Measurements from ENCODE around the gene CAPZA2.

Gene CAPZA2

DNA sequence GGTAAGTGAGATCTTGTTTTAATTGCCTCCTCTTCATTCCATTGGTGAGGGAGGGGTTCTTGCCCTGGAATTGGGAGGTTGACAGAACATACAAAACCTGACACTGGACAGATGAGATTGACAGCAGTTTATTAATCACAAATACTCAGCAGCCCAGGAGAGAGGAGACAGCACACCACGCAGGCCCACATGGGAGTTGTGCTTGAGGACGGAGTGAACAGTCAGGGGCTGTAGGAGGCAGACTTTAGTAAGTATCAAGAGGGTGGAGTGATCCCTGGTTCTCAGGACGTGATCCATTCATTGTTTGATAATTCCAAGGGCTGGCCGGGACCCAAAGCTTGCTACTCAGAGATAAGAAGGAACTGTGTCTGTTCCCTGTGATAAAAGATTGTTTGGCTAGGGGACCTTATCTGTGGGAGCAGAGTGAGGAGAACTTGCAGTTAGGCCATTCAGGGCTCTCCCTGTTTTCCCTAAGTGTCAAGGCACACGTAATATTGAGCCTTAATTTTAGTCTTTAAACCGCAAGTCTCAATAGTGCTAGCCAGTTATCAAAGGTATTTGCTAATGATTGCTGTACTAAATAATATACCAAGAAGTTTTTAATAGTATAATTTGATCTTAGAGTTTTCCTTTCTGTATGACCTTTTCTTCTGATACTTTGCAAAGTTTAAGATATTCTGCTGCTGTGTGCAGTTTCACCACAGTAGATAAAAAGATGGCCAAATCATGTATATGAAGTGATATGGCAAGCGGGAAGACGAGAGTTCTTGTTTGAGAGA lies 14.5 kb downstream of the CAPZA2 start:
- no peak for DNase-seq (ENCODE audit: low spot score)

DNA sequence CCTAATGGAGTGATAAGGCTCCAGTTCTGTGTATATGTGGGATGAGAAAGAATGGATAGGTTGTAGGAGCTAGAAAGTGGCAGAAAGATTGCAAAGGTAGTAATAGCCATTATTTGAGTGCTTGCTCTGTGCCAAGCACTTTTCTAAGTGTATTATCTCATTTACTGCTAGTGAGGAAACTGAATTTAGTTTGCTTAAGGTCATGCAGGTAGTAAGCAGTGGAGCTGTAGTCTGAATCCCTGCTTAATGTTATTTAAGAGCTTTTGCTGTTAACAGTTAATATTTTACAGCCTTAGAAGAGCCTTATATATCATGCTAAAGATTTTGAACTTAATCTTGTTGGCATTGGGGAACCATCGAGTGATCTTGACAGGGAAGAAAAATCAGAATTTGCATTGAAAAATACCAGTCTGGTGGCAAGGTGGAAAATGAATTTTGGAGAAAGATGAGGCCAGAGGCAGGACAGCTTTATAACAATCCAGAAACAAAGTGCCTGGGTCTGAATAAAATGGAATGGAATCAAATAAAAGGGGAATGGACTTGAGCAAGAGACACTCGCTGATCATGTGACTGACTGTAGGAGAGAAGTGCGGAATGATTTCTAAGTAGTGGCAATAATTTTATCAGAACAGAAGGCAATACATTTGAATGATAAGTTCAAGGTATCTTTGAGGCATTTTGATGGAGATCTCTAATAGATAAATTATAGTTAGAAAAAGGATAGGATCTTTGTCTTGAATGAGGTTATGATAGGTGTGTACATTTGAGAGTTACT lies 15.2 kb downstream of the CAPZA2 start:
- TF ChIP-seq, protein P1, sequence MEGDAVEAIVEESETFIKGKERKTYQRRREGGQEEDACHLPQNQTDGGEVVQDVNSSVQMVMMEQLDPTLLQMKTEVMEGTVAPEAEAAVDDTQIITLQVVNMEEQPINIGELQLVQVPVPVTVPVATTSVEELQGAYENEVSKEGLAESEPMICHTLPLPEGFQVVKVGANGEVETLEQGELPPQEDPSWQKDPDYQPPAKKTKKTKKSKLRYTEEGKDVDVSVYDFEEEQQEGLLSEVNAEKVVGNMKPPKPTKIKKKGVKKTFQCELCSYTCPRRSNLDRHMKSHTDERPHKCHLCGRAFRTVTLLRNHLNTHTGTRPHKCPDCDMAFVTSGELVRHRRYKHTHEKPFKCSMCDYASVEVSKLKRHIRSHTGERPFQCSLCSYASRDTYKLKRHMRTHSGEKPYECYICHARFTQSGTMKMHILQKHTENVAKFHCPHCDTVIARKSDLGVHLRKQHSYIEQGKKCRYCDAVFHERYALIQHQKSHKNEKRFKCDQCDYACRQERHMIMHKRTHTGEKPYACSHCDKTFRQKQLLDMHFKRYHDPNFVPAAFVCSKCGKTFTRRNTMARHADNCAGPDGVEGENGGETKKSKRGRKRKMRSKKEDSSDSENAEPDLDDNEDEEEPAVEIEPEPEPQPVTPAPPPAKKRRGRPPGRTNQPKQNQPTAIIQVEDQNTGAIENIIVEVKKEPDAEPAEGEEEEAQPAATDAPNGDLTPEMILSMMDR (IDR thresholded peaks at IDR 0.05; ENCODE audit: extremely low read depth, missing control alignments) = no peak
- no peak for DNase-seq (ENCODE audit: low spot score)

More for the DNA sequence above, 14.5 kb downstream of the CAPZA2 start:
- TF ChIP-seq, protein P1 (IDR thresholded peaks at IDR 0.05; ENCODE audit: extremely low read depth, missing control alignments) = no peak

DNA sequence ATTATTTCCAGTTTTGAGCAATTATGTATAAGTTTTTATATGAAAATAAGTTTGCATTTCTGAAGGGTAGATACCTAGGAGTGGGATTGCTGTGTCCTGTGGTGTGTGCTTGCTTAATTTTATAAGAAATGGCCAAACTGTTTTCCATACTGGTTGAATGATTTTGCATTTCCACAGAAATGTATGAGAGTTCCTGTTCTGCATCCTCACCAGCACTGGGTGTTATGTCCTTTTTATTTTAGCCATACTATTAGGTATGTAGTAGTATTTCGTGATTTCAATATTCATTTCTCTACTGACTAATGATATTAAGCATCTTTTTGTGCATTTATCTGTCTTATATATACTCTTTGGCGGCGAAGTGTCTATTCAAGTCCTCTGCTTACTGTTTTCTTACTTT lies 22.3 kb downstream of the CAPZA2 start:
- no peak for DNase-seq (ENCODE audit: low spot score)
- TF ChIP-seq, protein P1 (IDR thresholded peaks at IDR 0.05; ENCODE audit: extremely low read depth, missing control alignments) = no peak

DNA sequence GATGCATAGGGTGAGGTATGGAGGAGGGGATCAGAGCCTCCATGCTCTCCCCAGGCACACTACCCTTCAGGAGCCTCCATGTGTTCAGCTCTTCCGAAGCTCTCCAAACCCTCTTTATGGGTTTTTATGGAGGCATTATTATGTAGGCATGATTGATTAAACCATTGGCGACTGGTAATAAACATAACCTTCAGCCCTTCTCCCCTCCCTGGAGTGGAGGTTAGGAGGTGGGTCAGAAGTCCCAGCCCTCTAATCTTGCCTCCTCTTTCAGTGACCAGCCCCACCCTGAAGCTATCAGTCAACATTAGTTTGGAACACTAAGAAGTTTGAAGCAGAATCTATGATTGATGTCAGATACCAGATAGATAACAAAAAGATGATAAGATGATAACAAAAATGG lies 23.3 kb downstream of the CAPZA2 start:
- no peak for DNase-seq (ENCODE audit: low spot score)
- TF ChIP-seq, protein P1 (IDR thresholded peaks at IDR 0.05; ENCODE audit: extremely low read depth, missing control alignments) = no peak

DNA sequence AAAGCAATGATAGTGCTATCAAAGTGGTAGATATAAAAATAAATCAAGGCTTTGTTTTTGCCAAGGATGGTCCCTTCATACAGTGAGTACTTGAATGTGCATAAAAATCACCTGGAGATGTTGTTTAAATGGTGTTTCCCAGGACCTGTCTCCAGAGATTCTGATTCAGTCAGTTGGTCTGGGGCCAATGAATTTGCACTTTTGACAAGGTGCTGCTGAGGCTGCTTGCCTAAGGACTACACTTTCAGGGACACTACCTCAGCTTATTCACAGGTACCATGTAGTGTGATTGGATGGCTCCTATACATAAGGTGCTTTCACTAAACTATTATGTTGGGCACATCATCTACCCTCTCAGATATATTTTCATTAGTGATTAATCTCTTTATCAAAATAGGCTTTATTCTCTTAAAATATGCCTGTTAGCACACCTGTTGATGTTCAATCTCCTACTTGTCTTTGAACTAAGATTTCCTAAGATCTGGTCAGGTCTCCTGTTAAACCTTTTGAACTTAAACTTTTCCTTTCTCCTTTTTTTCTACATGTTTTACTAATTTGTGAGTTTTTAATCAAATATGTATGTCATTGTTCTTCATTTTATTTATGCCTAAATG lies 24.3 kb downstream of the CAPZA2 start:
- DNase-seq (ENCODE audit: low spot score) = no peak
- TF ChIP-seq, protein P1 (IDR thresholded peaks at IDR 0.05; ENCODE audit: extremely low read depth, missing control alignments) = no peak

DNA sequence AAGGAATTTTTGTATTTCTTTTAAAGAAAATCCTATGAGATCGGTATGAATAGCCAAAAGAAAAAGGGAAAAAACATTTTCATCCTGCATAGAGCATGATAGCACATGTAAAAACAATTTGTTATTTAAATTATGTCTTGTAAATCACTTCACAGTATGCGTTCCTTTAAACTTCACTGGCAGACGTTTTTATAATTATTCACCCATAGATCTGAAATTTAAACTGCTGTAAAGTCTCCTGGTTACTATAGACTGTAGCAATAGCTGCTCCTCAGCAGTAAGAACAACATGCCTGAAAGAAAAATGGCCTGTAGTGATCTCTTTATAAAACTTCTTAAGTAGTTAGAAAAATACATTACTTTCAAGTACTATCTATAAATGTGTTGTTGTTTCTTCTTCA lies 26.5 kb downstream of the CAPZA2 start:
- no peak for DNase-seq (ENCODE audit: low spot score)
- TF ChIP-seq, protein P1 (IDR thresholded peaks at IDR 0.05; ENCODE audit: extremely low read depth, missing control alignments) = no peak

DNA sequence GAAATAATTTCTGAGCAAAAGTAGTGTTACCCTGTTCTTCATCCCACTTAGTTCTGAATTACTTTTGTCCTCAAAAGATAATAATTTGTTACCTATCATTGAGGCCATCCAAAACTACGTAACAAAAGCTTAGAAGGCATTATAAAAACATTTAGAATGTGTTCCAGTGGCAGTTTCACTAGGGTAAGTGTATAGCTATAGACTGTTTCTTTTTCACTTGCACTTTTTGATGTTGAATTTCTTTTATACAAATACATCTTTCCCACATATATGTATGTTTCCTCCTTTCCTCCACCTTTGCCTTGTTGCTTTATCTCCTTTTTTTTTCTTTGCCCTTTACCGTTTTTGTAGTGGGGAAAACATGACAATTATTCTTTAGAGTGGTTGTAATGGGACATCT lies 33.5 kb downstream of the CAPZA2 start:
- no peak for DNase-seq (ENCODE audit: low spot score)
- TF ChIP-seq, protein P1 (IDR thresholded peaks at IDR 0.05; ENCODE audit: extremely low read depth, missing control alignments) = no peak
